H1 (cell line): ENCODE results near the gene MAGI1. TPM values are rescaled to one million over a fixed set of nuclear protein-coding genes. Genes with fewer than 3 reads are reported as not detected.

Source experiments
- CTCF ChIA-PET: fragments of 300-600 bp; sonication (Branson Sonifier 250); formaldehyde crosslinking; loops from one replicate; lab custom pipeline; 2021; ENCODE audit not compliant: partially characterized antibody; lab: Charles Lee
- POLR2A ChIA-PET: fragments of 300-600 bp; sonication (Branson Sonifier 250); formaldehyde crosslinking; loops from one replicate; lab custom pipeline; 2021; ENCODE audit warnings: inconsistent platforms; ENCODE audit not compliant: partially characterized antibody; lab: Charles Lee
- DNase-seq, 2 experiments: peaks; one replicate each; pipeline versions ENCODE4 v3.0.0 to v3.0.0-alpha.2; 2010 to 2022; ENCODE audit warnings: low spot score in 2 of 2, low read depth in 1 of 2, mixed read lengths in 1 of 2
- FAIRE-seq: peaks from 2 replicates; lab custom pipeline; 2011; peaks lifted over from hg19 to GRCh38; lab: Jason Lieb, UNC
- H2AFZ ChIP-seq: 2 replicates; pipeline ENCODE4 v1.8.1; 2012; ENCODE audit warnings: low read length, inconsistent platforms
- H2AK5ac ChIP-seq: 2 replicates; pipeline ENCODE4 v1.6.1; 2013; ENCODE audit warnings: low read depth, low read length
- H2BK120ac ChIP-seq: replicated peaks from 2 replicates; pipeline ENCODE3; 2013; ENCODE audit warnings: low read depth, low read length, inconsistent platforms
- H2BK12ac ChIP-seq: 2 replicates; pipeline ENCODE4 v1.6.1; 2013; ENCODE audit warnings: low read depth, low read length
- H2BK15ac ChIP-seq: 2 replicates; pipeline ENCODE4 v1.6.1; 2013; ENCODE audit warnings: low read length
- H2BK20ac ChIP-seq: 2 replicates; pipeline ENCODE4 v1.6.1; 2013; ENCODE audit warnings: low read length
- H2BK5ac ChIP-seq: 2 replicates; pipeline ENCODE4 v1.6.1; 2013; ENCODE audit warnings: low read depth, low read length
- H3K14ac ChIP-seq: 2 replicates; pipeline ENCODE4 v1.6.1; 2013; ENCODE audit warnings: inconsistent platforms; ENCODE audit not compliant: insufficient read length
- H3K18ac ChIP-seq: 2 replicates; pipeline ENCODE4 v1.6.1; 2013; ENCODE audit warnings: low read length; ENCODE audit errors: extremely low read depth
- H3K23ac ChIP-seq: 2 replicates; pipeline ENCODE4 v1.6.1; 2013; ENCODE audit warnings: inconsistent platforms; ENCODE audit not compliant: insufficient read length
- H3K23me2 ChIP-seq: 2 replicates; pipeline ENCODE4 v1.6.1; 2013; ENCODE audit warnings: low read depth, low read length
- H3K27ac ChIP-seq: 2 replicates; pipeline ENCODE4 v1.6.1; 2011; ENCODE audit warnings: low read depth, low read length, inconsistent platforms
- H3K27me3 ChIP-seq, 4 experiments: replicated peaks in 1 of 4; 1 replicate in 1 of 4; 2 replicates in 3 of 4; pipeline versions ENCODE4 v1.6.1 to v1.8.1; 2011 to 2013; ENCODE audit warnings: low read length in 3 of 4, mild to moderate bottlenecking in 3 of 4, inconsistent platforms in 2 of 4, mixed read lengths in 2 of 4, moderate library complexity in 1 of 4; ENCODE audit not compliant: control insufficient read depth in 3 of 4, insufficient read depth in 3 of 4; ENCODE audit errors: extremely low read depth in 1 of 4
- H3K36me3 ChIP-seq, 4 experiments: 2 replicates each; pipeline versions ENCODE4 v1.6.1 to v1.8.1; 2011 to 2013; ENCODE audit warnings: mild to moderate bottlenecking in 4 of 4, low read length in 3 of 4, moderate library complexity in 2 of 4, control low read depth in 1 of 4, inconsistent platforms in 1 of 4; ENCODE audit not compliant: insufficient read depth in 4 of 4, control insufficient read depth in 2 of 4
- H3K4ac ChIP-seq: replicated peaks from 2 replicates; pipeline ENCODE3; 2013; ENCODE audit warnings: low read length, low read depth, mixed read lengths, inconsistent platforms; ENCODE audit not compliant: insufficient read length
- H3K4me1 ChIP-seq, 4 experiments: replicated peaks in 1 of 4; 1 replicate in 1 of 4; 2 replicates in 3 of 4; pipeline versions ENCODE4 v1.6.1 to v1.8.1; 2011 to 2013; ENCODE audit warnings: low read length in 3 of 4, inconsistent platforms in 2 of 4, mixed read lengths in 1 of 4; ENCODE audit not compliant: insufficient read depth in 4 of 4, control insufficient read depth in 3 of 4
- H3K4me2 ChIP-seq, 2 experiments: 2 replicates each; pipeline versions ENCODE4 v1.6.1 to v1.8.1; 2011 to 2013; ENCODE audit warnings: low read depth in 2 of 2, low read length in 2 of 2, control low read depth in 1 of 2, inconsistent platforms in 1 of 2, mild to moderate bottlenecking in 1 of 2; ENCODE audit not compliant: insufficient read depth in 1 of 2
- H3K4me3 ChIP-seq, 4 experiments: fragments of 200-600, 300-600 bp in 1 of 4; sonication (generic), shearing (Covaris generic), sonication (Bioruptor Twin) in 1 of 4; 2 replicates each; pipeline versions ENCODE4 v1.5.1 to v1.8.1; 2011 to 2016; ENCODE audit warnings: low read length in 4 of 4, low read depth in 3 of 4, control low read depth in 2 of 4, inconsistent platforms in 2 of 4, mild to moderate bottlenecking in 2 of 4, mixed read lengths in 1 of 4, moderate library complexity in 1 of 4; ENCODE audit not compliant: insufficient read depth in 2 of 4; ENCODE audit errors: extremely low read depth in 1 of 4
- H3K56ac ChIP-seq: replicated peaks from 2 replicates; pipeline ENCODE3; 2013; ENCODE audit warnings: low read depth, mild to moderate bottlenecking, mixed read lengths, low read length, inconsistent platforms; ENCODE audit not compliant: insufficient read length
- H3K79me1 ChIP-seq: 2 replicates; pipeline ENCODE4 v1.6.1; 2013; ENCODE audit warnings: low read depth, low read length, control low read depth
- H3K79me2 ChIP-seq, 2 experiments: 2 replicates each; pipeline versions ENCODE4 v1.6.1 to v1.8.1; 2012 to 2013; ENCODE audit warnings: low read length in 2 of 2, mild to moderate bottlenecking in 2 of 2, inconsistent platforms in 1 of 2; ENCODE audit not compliant: insufficient read depth in 2 of 2, control insufficient read depth in 1 of 2
- H3K9ac ChIP-seq, 4 experiments: replicated peaks in 1 of 4; 1 replicate in 1 of 4; 2 replicates in 3 of 4; pipeline versions ENCODE4 v1.6.1 to v1.8.1; 2011 to 2013; ENCODE audit warnings: low read depth in 3 of 4, low read length in 3 of 4, control low read depth in 2 of 4, mild to moderate bottlenecking in 2 of 4, moderate library complexity in 2 of 4, inconsistent platforms in 1 of 4; ENCODE audit errors: extremely low read depth in 1 of 4
- H3K9me3 ChIP-seq, 2 experiments: 2 replicates each; pipeline versions ENCODE4 v1.6.1 to v1.8.1; 2012 to 2013; ENCODE audit warnings: mild to moderate bottlenecking in 2 of 2, moderate library complexity in 2 of 2, control low read depth in 1 of 2, inconsistent platforms in 1 of 2, low read depth in 1 of 2, low read length in 1 of 2, mixed read lengths in 1 of 2; ENCODE audit not compliant: insufficient read depth in 2 of 2
- H4K20me1 ChIP-seq, 2 experiments: replicated peaks in 1 of 2; 2 replicates each; pipeline versions ENCODE3 to v1.8.1; 2011 to 2013; ENCODE audit warnings: inconsistent platforms in 2 of 2, low read length in 2 of 2, mild to moderate bottlenecking in 1 of 2; ENCODE audit not compliant: insufficient read depth in 2 of 2, control insufficient read depth in 1 of 2
- H4K5ac ChIP-seq: 2 replicates; pipeline ENCODE4 v1.6.1; 2013; ENCODE audit warnings: low read length, low read depth, mixed read lengths, inconsistent platforms; ENCODE audit not compliant: insufficient read length
- H4K8ac ChIP-seq: 2 replicates; pipeline ENCODE4 v1.8.0; 2013; ENCODE audit warnings: mild to moderate bottlenecking, moderate library complexity, low read length, inconsistent platforms; ENCODE audit not compliant: insufficient read depth; ENCODE audit errors: extremely low read depth
- H4K91ac ChIP-seq: replicated peaks from 2 replicates; pipeline ENCODE3; 2013; ENCODE audit warnings: low read length, mixed read lengths, inconsistent platforms; ENCODE audit not compliant: insufficient read length
- EGR1 ChIP-seq: IDR thresholded peaks from 2 replicates; pipeline ENCODE4 v1.6.1; 2011; ENCODE audit warnings: low read depth, low read length, borderline replicate concordance
- EP300 ChIP-seq, 2 experiments: IDR thresholded peaks; 1 replicate in 1 of 2; 2 replicates in 1 of 2; pipeline ENCODE4 v1.6.1; 2011 to 2012; ENCODE audit warnings: low read depth in 2 of 2, low read length in 2 of 2, mild to moderate bottlenecking in 2 of 2, borderline replicate concordance in 1 of 2, inconsistent platforms in 1 of 2, moderate library complexity in 1 of 2
- MAFK ChIP-seq: IDR thresholded peaks from 2 replicates; pipeline ENCODE4 v1.6.1; 2012; ENCODE audit warnings: low read depth, mild to moderate bottlenecking, improper control_type of control experiment, low read length
- NANOG ChIP-seq: IDR thresholded peaks from 2 replicates; pipeline ENCODE4 v1.6.1; 2011; ENCODE audit warnings: low read length, low read depth, mild to moderate bottlenecking, inconsistent platforms; ENCODE audit not compliant: insufficient read depth, poor library complexity, severe bottlenecking
- POLR2A ChIP-seq, 2 experiments: IDR thresholded peaks; 1 replicate in 1 of 2; 2 replicates in 1 of 2; pipeline ENCODE4 v1.6.1; 2011; ENCODE audit warnings: low read depth in 2 of 2, low read length in 2 of 2, mild to moderate bottlenecking in 2 of 2; ENCODE audit errors: control extremely low read depth in 1 of 2
- SIRT6 ChIP-seq: IDR thresholded peaks from one replicate; pipeline ENCODE4 v1.7.1; 2012; ENCODE audit warnings: low read length, inconsistent platforms
- SP2 ChIP-seq: IDR thresholded peaks from 2 replicates; pipeline ENCODE4 v1.6.1; 2012; ENCODE audit warnings: mild to moderate bottlenecking, low read length, inconsistent platforms
- TEAD4 ChIP-seq: IDR thresholded peaks from 2 replicates; pipeline ENCODE4 v1.6.1; 2012; ENCODE audit warnings: low read depth, low read length, inconsistent platforms, mixed read lengths
- WGBS, 2 experiments: shearing (Covaris generic) in 1 of 2; methylation state at CpG; one replicate each; pipeline versions ENCODE4 v1.1.6 to v1.1.7; 2013 to 2015; ENCODE audit warnings: low lambda C conversion rate in 2 of 2, mixed read lengths in 2 of 2, inconsistent platforms in 1 of 2, low coverage in 1 of 2, missing lambda C conversion rate in 1 of 2; ENCODE audit not compliant: insufficient replicate concordance in 2 of 2, insufficient coverage in 1 of 2, insufficient read length in 1 of 2; ENCODE audit errors: extremely low coverage in 1 of 2, missing lambda C conversion rate in 1 of 2; 5-methylcytosine and 5-hydroxymethylcytosine counted together
- polyA plus RNA-seq, 7 experiments: library from polyadenylated mRNA; depleted of rRNA in 3 of 7; stranded (reverse) in 5 of 7; unstranded in 2 of 7; fragments of >200 nt in 5 of 7; fragments of 200-250 nt in 2 of 7; gene quantifications; 1 replicate in 5 of 7; 2 replicates in 1 of 7; 4 replicates in 1 of 7; pipeline versions ENCODE4 v1.2.1 to v1.2.3, GENCODE V29; 2011 to 2013; ENCODE audit warnings: missing spikeins in 2 of 7, mixed read lengths in 2 of 7
- total RNA-seq: library from RNA; stranded (reverse); fragmentation: NEBNext Ultra II Directional; extraction: Animal tissue kit (Norgen Biotek cat#: 25700); gene quantifications from 2 replicates; pipeline ENCODE4 v1.2.1, GENCODE V29; 2021
- TF ChIP-seq, protein P1 (sequence below): IDR thresholded peaks from 2 replicates; pipeline ENCODE4 v1.6.1; 2011; ENCODE audit warnings: low read length, improper control_type of control experiment
- TF ChIP-seq, protein P2 (sequence below): IDR thresholded peaks from 2 replicates; pipeline ENCODE4 v1.6.1; 2012; ENCODE audit warnings: inconsistent platforms

Gene MAGI1
- total and polyA plus RNA-seq, 2 of the 8 experiments (the other 6 are each of a cell fraction or from before 2014, with no cell fraction given): 19.8 to 78.0 TPM

DNA sequence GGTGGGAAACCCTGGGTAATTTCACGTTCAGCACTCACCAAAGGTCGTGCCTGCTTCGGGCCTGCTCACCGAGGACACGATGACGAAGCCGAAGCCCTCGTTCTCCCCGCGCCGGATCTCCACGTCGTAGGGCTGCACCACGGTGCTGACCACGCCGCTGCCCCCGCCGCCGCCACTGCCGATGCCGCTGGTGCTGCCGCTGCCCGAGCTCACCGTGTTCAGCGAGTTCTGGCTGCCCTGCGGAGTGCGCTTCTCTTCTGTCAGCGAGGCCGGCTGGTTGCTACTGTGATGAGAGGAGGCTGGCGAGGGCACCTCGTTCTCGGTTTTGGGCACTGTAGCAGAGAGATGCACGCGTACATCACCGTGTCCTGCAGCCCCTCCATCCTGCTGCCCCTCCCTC, 659.5 kb downstream of the MAGI1 start:
- ChIA-PET POLR2A (no interaction called here), CTCF (interaction anchor here (0.5 to 1.7 kb wide), 4 partner anchors 45 to 872 kb away, joined by 3 to 6 read pairs (median 4); no protein-coding TSS in a partner anchor)
- DNase-seq (no peak), FAIRE-seq (no peak)
- Histone ChIP-seq H4K5ac (no peak overlapping the region), H2BK5ac (no peak overlapping the region), H2AK5ac (no peak overlapping the region), H3K9me3 (no peaks in the 10 kb centered on the region), H3K27me3 (no peaks in the 10 kb centered on the region; a peak in 1 of 7 replicates), H3K4me3 (no peak overlapping the region), H4K8ac (no peak overlapping the region), H2BK20ac (no peak overlapping the region), H3K18ac (no peak overlapping the region), H2AFZ (no peak overlapping the region), H3K79me1 (no peaks in the 10 kb centered on the region), H3K56ac (no peak overlapping the region), H2BK15ac (no peak overlapping the region), H3K9ac (no peak overlapping the region), H3K4me2 (no peak overlapping the region), H3K14ac (no peak overlapping the region), H2BK12ac (no peak overlapping the region), H3K23ac (no peak overlapping the region), H3K36me3 (peaks cover 2 to 52% (median 33%) of the 10 kb centered on the region in 4 experiments; a peak in 7 of 8 replicates), H4K20me1 (no peaks in the 10 kb centered on the region), H2BK120ac (no peak overlapping the region), H3K23me2 (no peaks in the 10 kb centered on the region; the same call in 1 of the 2 replicates), H3K4me1 (no peaks in the 10 kb centered on the region), H4K91ac (no peak overlapping the region), H3K27ac (no peak overlapping the region), H3K79me2 (no peaks in the 10 kb centered on the region), H3K4ac (no peak overlapping the region)
- 97% methylated on average over 35 of the region's 35 CpGs; no CpG with 5 or more reads in 1 of the 2 experiments for WGBS, 2 experiments
- TF ChIP-seq EGR1 (no peak), POLR2A (IDR thresholded peaks at IDR 0.05; ENCODE audit: control extremely low read depth in 1 of 2, low read depth in 2 of 2, low read length in 2 of 2) (no peak), EP300 (IDR thresholded peaks at IDR 0.05; ENCODE audit: borderline replicate concordance in 1 of 2, low read depth in 2 of 2, low read length in 2 of 2) (no peak), MAFK (no peak), SP2 (no peak), NANOG (no peak), SIRT6 (no peak), TEAD4 (no peak)
- TF ChIP-seq, protein P1, sequence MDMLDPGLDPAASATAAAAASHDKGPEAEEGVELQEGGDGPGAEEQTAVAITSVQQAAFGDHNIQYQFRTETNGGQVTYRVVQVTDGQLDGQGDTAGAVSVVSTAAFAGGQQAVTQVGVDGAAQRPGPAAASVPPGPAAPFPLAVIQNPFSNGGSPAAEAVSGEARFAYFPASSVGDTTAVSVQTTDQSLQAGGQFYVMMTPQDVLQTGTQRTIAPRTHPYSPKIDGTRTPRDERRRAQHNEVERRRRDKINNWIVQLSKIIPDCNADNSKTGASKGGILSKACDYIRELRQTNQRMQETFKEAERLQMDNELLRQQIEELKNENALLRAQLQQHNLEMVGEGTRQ: no peak
- TF ChIP-seq, protein P2, sequence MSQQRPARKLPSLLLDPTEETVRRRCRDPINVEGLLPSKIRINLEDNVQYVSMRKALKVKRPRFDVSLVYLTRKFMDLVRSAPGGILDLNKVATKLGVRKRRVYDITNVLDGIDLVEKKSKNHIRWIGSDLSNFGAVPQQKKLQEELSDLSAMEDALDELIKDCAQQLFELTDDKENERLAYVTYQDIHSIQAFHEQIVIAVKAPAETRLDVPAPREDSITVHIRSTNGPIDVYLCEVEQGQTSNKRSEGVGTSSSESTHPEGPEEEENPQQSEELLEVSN: no peak
